ENCODE results near the gene IGF1R. TPM values are rescaled to one million over a fixed set of nuclear protein-coding genes. Genes with fewer than 3 reads are reported as not detected.

The IGF1R gene
- total RNA-seq, 1 experiment from 2014 or later = 125 TPM

GRCh38 chr15:98896002-98896721, 247.8 kb downstream of the IGF1R start:
- POLR2A ChIA-PET = no interaction called here
- ATAC-seq (no peak), DNase-seq (ENCODE audit: low spot score) (no peak)
- TF ChIP-seq TEAD4 (CRISPR knock-in tag; IDR thresholded peaks at IDR 0.05) (no peak), ATF3 (CRISPR knock-in tag; conservative IDR thresholded peaks at IDR 0.05) (no peak), SMAD3 (CRISPR knock-in tag; IDR thresholded peaks at IDR 0.05; ENCODE audit: borderline replicate concordance) (no peak), SMAD4 (CRISPR knock-in tag; IDR thresholded peaks at IDR 0.05) (no peak), ZNF396 (CRISPR knock-in tag; IDR thresholded peaks at IDR 0.05; ENCODE audit: borderline replicate concordance) (no peak), IRF1 (CRISPR knock-in tag; IDR thresholded peaks at IDR 0.05) (no peak), ZMAT4 (CRISPR knock-in tag; IDR thresholded peaks at IDR 0.05) (no peak), HMGA2 (CRISPR knock-in tag; IDR thresholded peaks at IDR 0.05) (no peak), ZNF532 (CRISPR knock-in tag; IDR thresholded peaks at IDR 0.05; ENCODE audit: borderline replicate concordance) (no peak), SP1 (CRISPR knock-in tag; conservative IDR thresholded peaks at IDR 0.05) (no peak), CDX4 (CRISPR knock-in tag; IDR thresholded peaks at IDR 0.05; ENCODE audit: borderline replicate concordance) (no peak), ZNF263 (CRISPR knock-in tag; IDR thresholded peaks at IDR 0.05; ENCODE audit: low read depth) (no peak)
- Mint-ChIP-seq H3K9me3 (no peaks in the 10 kb centered on the region), H3K4me1 (peaks cover 26% of the 10 kb centered on the region), H3K36me3 (peaks cover 22% of the 10 kb centered on the region), H3K27ac (peak overlapping the region; percentile 29; the same call in 1 of the 2 replicates), H3K27me3 (ENCODE audit: low read depth) (no peaks in the 10 kb centered on the region), H3K4me3 (no peak overlapping the region)
- CTCF ChIA-PET = no interaction called here

- CTCF ChIA-PET = no interaction called here
- peaks cover 25% of the 10 kb centered on the region for H3K36me3 Mint-ChIP-seq
- DNase-seq (ENCODE audit: low spot score) = no peak
Observed at GRCh38 chr15:98896802-98897732, 248.7 kb downstream of the IGF1R start.

More at GRCh38 chr15:98896802-98897732, 248.7 kb downstream of the IGF1R start:
- no peaks in the 10 kb centered on the region for H3K27me3 Mint-ChIP-seq (ENCODE audit: low read depth)
- peak overlapping the region; percentile 35 for H3K27ac Mint-ChIP-seq
- no peak overlapping the region for H3K4me3 Mint-ChIP-seq
- POLR2A ChIA-PET = no interaction called here
- peaks cover 32% of the 10 kb centered on the region for H3K4me1 Mint-ChIP-seq
- no peaks in the 10 kb centered on the region for H3K9me3 Mint-ChIP-seq
- ATAC-seq = no peak
- TF ChIP-seq STAT6 (CRISPR knock-in tag; conservative IDR thresholded peaks at IDR 0.05; ENCODE audit: low read depth) (no peak), ZNF671 (CRISPR knock-in tag; IDR thresholded peaks at IDR 0.05) (no peak), SP1 (CRISPR knock-in tag; conservative IDR thresholded peaks at IDR 0.05) (no peak), ESRRA (CRISPR knock-in tag; IDR thresholded peaks at IDR 0.05; ENCODE audit: borderline replicate concordance) (no peak), ZNF396 (CRISPR knock-in tag; IDR thresholded peaks at IDR 0.05; ENCODE audit: borderline replicate concordance) (no peak)

Measured in WTC11 (cell line).